C4-2B (cell line): Measurements from ENCODE around the gene C6orf15.

Experiments
- CTCF ChIP-seq: fragments of 450-650 bp; conservative IDR thresholded peaks from 2 replicates; pipeline ENCODE4 v1.5.1; 2017; ENCODE audit warnings: mild to moderate bottlenecking
- ZFX ChIP-seq: fragments of 450-650 bp; IDR thresholded peaks from 2 replicates; pipeline ENCODE4 v1.6.1; 2017

- TF ChIP-seq CTCF = no peak
- no peak for TF ChIP-seq ZFX
Measured at GRCh38 chr6:31076611-31077010, 35.8 kb downstream of the C6orf15 start.
